Calu3 (cell line): ENCODE data around the gene FYN. TPM values are rescaled to one million over a fixed set of nuclear protein-coding genes. Genes with fewer than 3 reads are reported as not detected.

Experiments
- BruUV-seq: library from RNA; stranded (reverse); fragments of 400-500 nt; replicated peaks from 2 replicates; lab custom pipeline; 2021; lab: Mats Ljungman, UMichigan
- CTCF ChIA-PET: fragments of 300-600 bp; sonication (Branson Sonifier 250); formaldehyde crosslinking; loops from one replicate; lab custom pipeline; 2022; ENCODE audit warnings: antibody characterized with exemption; lab: Charles Lee
- DNase-seq: peaks from one replicate; pipeline ENCODE4 v3.0.0; 2022
- H3K27ac Mint-ChIP-seq: one replicate; pipeline ENCODE4 v1.8.0; 2022; ENCODE audit warnings: mixed read lengths; ENCODE audit not compliant: unreplicated experiment
- H3K27me3 Mint-ChIP-seq: one replicate; pipeline ENCODE4 v1.8.0; 2022; ENCODE audit warnings: mixed read lengths; ENCODE audit not compliant: unreplicated experiment
- H3K36me3 Mint-ChIP-seq: one replicate; pipeline ENCODE4 v1.8.0; 2022; ENCODE audit warnings: mild to moderate bottlenecking, moderate library complexity, mixed read lengths; ENCODE audit not compliant: insufficient read depth, unreplicated experiment
- H3K4me1 Mint-ChIP-seq: one replicate; pipeline ENCODE4 v1.8.0; 2022; ENCODE audit warnings: mild to moderate bottlenecking, low read depth, mixed read lengths; ENCODE audit not compliant: unreplicated experiment
- H3K4me3 Mint-ChIP-seq: one replicate; pipeline ENCODE4 v1.8.0; 2022; ENCODE audit warnings: mild to moderate bottlenecking, low read depth, moderate library complexity, mixed read lengths; ENCODE audit not compliant: unreplicated experiment
- H3K9me3 Mint-ChIP-seq: one replicate; pipeline ENCODE4 v1.8.0; 2022; ENCODE audit warnings: low read depth, mixed read lengths; ENCODE audit not compliant: unreplicated experiment
- intact Hi-C: fragments of 100-400 bp; cut with micrococcal nuclease; formaldehyde crosslinking; loops from one replicate; pipeline ENCODE4 v1.10.0; 2022; ENCODE audit not compliant: unreplicated experiment
- total RNA-seq: library from RNA; stranded (reverse); gene quantifications from 2 replicates; pipeline ENCODE4 v1.2.3, GENCODE V29; 2022
- TF ChIP-seq, protein P1 (sequence below): fragments of 200-600 bp; IDR thresholded peaks from one replicate; pipeline ENCODE4 v1.8.0; 2022; ENCODE audit warnings: antibody characterized with exemption; ENCODE audit not compliant: unreplicated experiment

Gene FYN
- total RNA-seq, 1 experiment from 2014 or later, result 61.0 TPM

GRCh38 chr6:111716325-111716724, 156.9 kb downstream of the FYN start:
- no peaks in the 10 kb centered on the region for H3K9me3 Mint-ChIP-seq
- no peak overlapping the region for H3K4me3 Mint-ChIP-seq
- intact Hi-C loops, result no loop called here
- H3K4me1 Mint-ChIP-seq, result peaks cover 12% of the 10 kb centered on the region
- no peaks in the 10 kb centered on the region for H3K36me3 Mint-ChIP-seq
- CTCF ChIA-PET, result interaction anchor here (0.7 kb wide), 1 partner anchor 180 kb away, joined by 4 read pairs; no protein-coding TSS in a partner anchor
- DNase-seq, result no peak
- no peak overlapping the region for H3K27ac Mint-ChIP-seq
- no peaks in the 10 kb centered on the region for H3K27me3 Mint-ChIP-seq
- TF ChIP-seq, protein P1, sequence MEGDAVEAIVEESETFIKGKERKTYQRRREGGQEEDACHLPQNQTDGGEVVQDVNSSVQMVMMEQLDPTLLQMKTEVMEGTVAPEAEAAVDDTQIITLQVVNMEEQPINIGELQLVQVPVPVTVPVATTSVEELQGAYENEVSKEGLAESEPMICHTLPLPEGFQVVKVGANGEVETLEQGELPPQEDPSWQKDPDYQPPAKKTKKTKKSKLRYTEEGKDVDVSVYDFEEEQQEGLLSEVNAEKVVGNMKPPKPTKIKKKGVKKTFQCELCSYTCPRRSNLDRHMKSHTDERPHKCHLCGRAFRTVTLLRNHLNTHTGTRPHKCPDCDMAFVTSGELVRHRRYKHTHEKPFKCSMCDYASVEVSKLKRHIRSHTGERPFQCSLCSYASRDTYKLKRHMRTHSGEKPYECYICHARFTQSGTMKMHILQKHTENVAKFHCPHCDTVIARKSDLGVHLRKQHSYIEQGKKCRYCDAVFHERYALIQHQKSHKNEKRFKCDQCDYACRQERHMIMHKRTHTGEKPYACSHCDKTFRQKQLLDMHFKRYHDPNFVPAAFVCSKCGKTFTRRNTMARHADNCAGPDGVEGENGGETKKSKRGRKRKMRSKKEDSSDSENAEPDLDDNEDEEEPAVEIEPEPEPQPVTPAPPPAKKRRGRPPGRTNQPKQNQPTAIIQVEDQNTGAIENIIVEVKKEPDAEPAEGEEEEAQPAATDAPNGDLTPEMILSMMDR, result no peak
- no TSS peak for BruUV-seq

DNA sequence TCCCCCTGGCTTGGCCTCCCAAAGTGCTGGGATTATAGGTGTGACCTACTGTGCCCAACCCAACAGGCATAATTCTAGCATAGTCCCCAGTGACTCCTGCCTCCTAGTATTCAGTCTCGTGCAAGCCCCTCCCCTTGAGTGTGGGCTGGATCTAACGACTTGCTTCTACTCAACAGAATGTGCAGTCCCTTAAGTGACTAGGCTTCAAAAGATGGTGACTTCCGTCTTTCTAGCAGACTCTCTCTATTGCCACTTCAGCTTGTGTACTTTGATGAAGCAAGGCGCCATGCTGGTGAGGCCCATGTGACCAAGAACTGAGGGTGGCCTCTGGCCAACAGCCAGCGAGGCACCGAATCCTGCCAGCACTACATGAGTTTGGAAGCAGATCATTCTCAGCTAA, 157.9 kb downstream of the FYN start:
- CTCF ChIA-PET, result no interaction called here

DNA sequence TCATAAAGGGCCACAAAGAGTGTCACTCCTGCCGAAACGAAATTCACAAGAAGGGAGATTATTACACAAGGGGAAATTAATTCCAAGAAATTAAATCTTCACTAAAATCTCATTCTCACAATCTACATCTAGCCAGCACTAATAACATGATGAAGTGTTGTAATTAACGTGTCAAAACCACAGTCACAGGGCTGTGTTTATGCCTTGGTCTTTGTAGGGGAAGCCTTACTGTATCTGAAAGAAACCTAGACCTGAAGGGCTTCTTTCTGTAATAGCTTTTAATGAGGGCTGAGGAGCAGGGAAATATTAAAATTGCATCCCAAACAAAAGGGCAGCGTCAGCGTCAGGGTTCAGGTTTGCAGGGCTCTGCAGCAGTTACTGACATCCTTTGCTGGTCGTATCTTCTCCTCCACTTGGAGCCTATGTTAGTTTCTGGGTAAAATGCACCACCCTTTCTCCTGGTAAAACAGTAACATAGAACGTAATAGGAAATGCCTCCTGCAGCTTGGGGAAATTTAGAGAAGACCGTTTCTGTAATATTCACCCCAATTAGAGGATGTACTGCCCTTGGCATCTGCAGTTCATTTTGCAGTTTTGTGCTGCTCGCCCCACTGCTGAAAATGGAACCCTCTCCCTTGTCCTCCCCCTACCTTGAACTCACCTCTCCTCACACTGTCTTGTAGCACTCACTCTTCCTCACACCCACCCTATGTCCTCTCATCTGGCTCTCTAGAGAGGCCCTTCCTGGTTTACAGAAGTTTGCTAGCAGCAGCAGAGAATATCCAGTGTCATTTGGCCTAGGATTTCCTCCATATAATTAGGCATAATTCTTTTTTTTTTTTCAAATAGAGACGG, 158.6 kb downstream of the FYN start:
- Mint-ChIP-seq H3K27ac (no peak overlapping the region), H3K36me3 (no peaks in the 10 kb centered on the region), H3K9me3 (no peaks in the 10 kb centered on the region), H3K4me3 (no peak overlapping the region), H3K4me1 (peaks cover 15% of the 10 kb centered on the region), H3K27me3 (no peaks in the 10 kb centered on the region)
- BruUV-seq, result no TSS peak
- intact Hi-C loops, result no loop called here
- CTCF ChIA-PET, result no interaction called here
- TF ChIP-seq, protein P1, result no peak
- no peak for DNase-seq

More for the DNA sequence above, 157.9 kb downstream of the FYN start:
- intact Hi-C loops, result no loop called here
- TF ChIP-seq, protein P1, result no peak
- H3K27ac Mint-ChIP-seq, result no peak overlapping the region
- H3K36me3 Mint-ChIP-seq, result no peaks in the 10 kb centered on the region
- H3K4me1 Mint-ChIP-seq, result peaks cover 15% of the 10 kb centered on the region
- no peak overlapping the region for H3K4me3 Mint-ChIP-seq
- no TSS peak for BruUV-seq
- no peak for DNase-seq
- H3K9me3 Mint-ChIP-seq, result no peaks in the 10 kb centered on the region
- H3K27me3 Mint-ChIP-seq, result no peaks in the 10 kb centered on the region

GRCh38 chr6:111713811-111714210, 159.4 kb downstream of the FYN start:
- H3K27me3 Mint-ChIP-seq, result no peaks in the 10 kb centered on the region
- no peak for DNase-seq
- no peak overlapping the region for H3K4me3 Mint-ChIP-seq
- H3K9me3 Mint-ChIP-seq, result no peaks in the 10 kb centered on the region
- TF ChIP-seq, protein P1, result no peak
- H3K4me1 Mint-ChIP-seq, result peaks cover 15% of the 10 kb centered on the region
- CTCF ChIA-PET, result no interaction called here
- no TSS peak for BruUV-seq
- intact Hi-C loops, result no loop called here
- H3K27ac Mint-ChIP-seq, result no peak overlapping the region
- H3K36me3 Mint-ChIP-seq, result no peaks in the 10 kb centered on the region
